ENCODE data around the gene MAPRE2. TPM values are rescaled to one million over a fixed set of nuclear protein-coding genes. Genes with fewer than 3 reads are reported as not detected.

MAPRE2 gene
- total RNA-seq, 1 donor from 2014 or later, result 73.0 TPM

DNA sequence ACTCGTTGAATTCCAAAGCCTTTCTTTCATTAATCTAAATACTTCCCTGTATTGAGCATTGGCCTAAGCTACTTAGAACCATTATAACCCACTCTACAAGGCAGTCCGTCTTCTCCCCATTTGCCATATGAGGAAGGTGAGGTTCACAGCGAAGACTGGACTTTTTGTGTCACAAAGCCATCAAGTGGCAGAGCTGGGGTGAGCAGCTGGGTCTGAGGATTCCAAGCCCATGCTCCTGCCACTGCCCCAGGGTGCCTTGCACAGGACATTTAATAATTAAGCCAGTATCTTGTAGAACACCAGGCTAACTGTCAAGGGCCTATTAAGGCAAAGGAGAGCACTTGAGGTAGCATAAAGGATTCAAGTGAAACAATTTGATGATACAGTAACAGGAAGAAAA, 130.8 kb downstream of the MAPRE2 start:
- Mint-ChIP-seq H3K4me1 (ENCODE audit: unreplicated experiment) (peaks cover 3% of the 10 kb centered on the region), H3K9me3 (ENCODE audit: unreplicated experiment) (no peaks in the 10 kb centered on the region), H3K27ac (ENCODE audit: unreplicated experiment) (no peak overlapping the region), H3K4me3 (ENCODE audit: unreplicated experiment) (no peak overlapping the region), H3K36me3 (ENCODE audit: low read depth, unreplicated experiment) (no peaks in the 10 kb centered on the region), H3K27me3 (ENCODE audit: unreplicated experiment) (no peaks in the 10 kb centered on the region)
- no peak for DNase-seq (ENCODE audit: low spot score)
- no peak for TF ChIP-seq CTCF (IDR thresholded peaks at IDR 0.05; ENCODE audit: unreplicated experiment)

DNA sequence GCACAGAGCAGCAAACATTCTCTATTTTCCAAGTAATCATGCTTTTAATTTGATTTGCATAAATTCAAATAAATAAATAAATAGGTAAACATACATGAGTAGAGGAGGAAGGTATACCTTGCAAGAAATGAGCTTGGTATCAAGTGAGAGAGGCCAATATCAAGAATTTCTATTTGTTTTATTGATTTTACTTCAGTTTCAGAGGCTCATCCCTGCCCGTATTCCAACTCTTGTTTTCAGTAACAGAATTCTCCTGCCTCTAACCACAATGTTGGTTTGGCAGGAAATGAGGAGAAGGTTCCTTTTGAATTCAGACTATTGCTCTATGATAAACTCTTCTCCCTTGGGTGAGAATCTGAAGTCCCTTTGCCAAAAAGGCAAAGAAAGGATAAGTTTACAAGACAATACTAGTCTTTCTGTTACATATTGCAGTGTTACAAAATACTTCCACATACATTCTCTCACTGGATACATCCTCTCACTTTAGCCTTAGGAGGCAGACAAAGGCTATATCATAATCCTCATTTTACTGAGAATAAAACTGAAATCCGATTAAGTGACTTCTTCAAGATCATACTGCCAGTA, 131.3 kb downstream of the MAPRE2 start:
- Mint-ChIP-seq H3K36me3 (ENCODE audit: low read depth, unreplicated experiment) (no peaks in the 10 kb centered on the region), H3K4me3 (ENCODE audit: unreplicated experiment) (no peak overlapping the region), H3K4me1 (ENCODE audit: unreplicated experiment) (peaks cover 3% of the 10 kb centered on the region), H3K27ac (ENCODE audit: unreplicated experiment) (no peak overlapping the region), H3K9me3 (ENCODE audit: unreplicated experiment) (no peaks in the 10 kb centered on the region), H3K27me3 (ENCODE audit: unreplicated experiment) (no peaks in the 10 kb centered on the region)
- no peak for TF ChIP-seq CTCF (IDR thresholded peaks at IDR 0.05; ENCODE audit: unreplicated experiment)
- no peak for DNase-seq (ENCODE audit: low spot score)

- H3K9me3 Mint-ChIP-seq (ENCODE audit: unreplicated experiment), result no peaks in the 10 kb centered on the region
- H3K4me1 Mint-ChIP-seq (ENCODE audit: unreplicated experiment), result peaks cover 3% of the 10 kb centered on the region
- H3K27me3 Mint-ChIP-seq (ENCODE audit: unreplicated experiment), result no peaks in the 10 kb centered on the region
- no peak overlapping the region for H3K4me3 Mint-ChIP-seq (ENCODE audit: unreplicated experiment)
- no peaks in the 10 kb centered on the region for H3K36me3 Mint-ChIP-seq (ENCODE audit: low read depth, unreplicated experiment)
- TF ChIP-seq CTCF (IDR thresholded peaks at IDR 0.05; ENCODE audit: unreplicated experiment), result no peak
- no peak overlapping the region for H3K27ac Mint-ChIP-seq (ENCODE audit: unreplicated experiment)
- DNase-seq (ENCODE audit: low spot score), result no peak
These were observed 133.0 kb downstream of the MAPRE2 start for GRCh38 chr18:35174093-35174731.

- DNase-seq (ENCODE audit: low spot score), result no peak
- Mint-ChIP-seq H3K27ac (ENCODE audit: unreplicated experiment) (no peak overlapping the region), H3K4me1 (ENCODE audit: unreplicated experiment) (peaks cover 3% of the 10 kb centered on the region), H3K27me3 (ENCODE audit: unreplicated experiment) (no peaks in the 10 kb centered on the region), H3K36me3 (ENCODE audit: low read depth, unreplicated experiment) (no peaks in the 10 kb centered on the region), H3K9me3 (ENCODE audit: unreplicated experiment) (no peaks in the 10 kb centered on the region), H3K4me3 (ENCODE audit: unreplicated experiment) (no peak overlapping the region)
- no peak for TF ChIP-seq CTCF (IDR thresholded peaks at IDR 0.05; ENCODE audit: unreplicated experiment)
These were observed 133.5 kb downstream of the MAPRE2 start for GRCh38 chr18:35174745-35175144.

DNA sequence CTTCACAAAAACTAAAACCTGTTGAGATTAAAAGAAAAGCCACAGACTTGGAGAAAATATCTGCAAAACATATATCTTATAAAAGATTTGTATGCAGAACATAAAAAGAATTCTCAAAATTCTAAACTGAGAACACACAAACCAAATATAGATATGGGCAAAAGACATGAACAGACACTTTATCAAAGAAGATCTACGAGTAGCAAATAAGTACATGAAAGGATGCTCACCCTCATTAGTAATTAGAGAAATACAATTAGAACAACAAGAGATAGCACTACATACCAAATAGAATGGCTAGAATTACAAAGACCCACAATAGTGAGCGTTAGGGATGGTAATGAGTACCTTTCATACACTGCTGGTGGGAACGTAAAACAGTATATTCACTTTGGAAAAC, 135.7 kb downstream of the MAPRE2 start:
- TF ChIP-seq CTCF (IDR thresholded peaks at IDR 0.05; ENCODE audit: unreplicated experiment), result no peak
- DNase-seq (ENCODE audit: low spot score), result no peak
- Mint-ChIP-seq H3K36me3 (ENCODE audit: low read depth, unreplicated experiment) (no peaks in the 10 kb centered on the region), H3K27ac (ENCODE audit: unreplicated experiment) (no peak overlapping the region), H3K9me3 (ENCODE audit: unreplicated experiment) (no peaks in the 10 kb centered on the region), H3K4me3 (ENCODE audit: unreplicated experiment) (no peak overlapping the region), H3K4me1 (ENCODE audit: unreplicated experiment) (peaks cover 3% of the 10 kb centered on the region), H3K27me3 (ENCODE audit: unreplicated experiment) (no peaks in the 10 kb centered on the region)
